HG02798 (cell line): ENCODE measurements around the gene CYP46A1.

Source experiments
- ATAC-seq: cut with Tn5 transposase; IDR thresholded peaks from one replicate; pipeline ENCODE4 v1.9.1; 2021; ENCODE audit warnings: mild to moderate bottlenecking; ENCODE audit not compliant: unreplicated experiment, poor library complexity

Gene CYP46A1

GRCh38 chr14:99686557-99687283 is 2.6 kb downstream of the CYP46A1 start:
- no peak for ATAC-seq

- no peak for ATAC-seq
These were observed 3.4 kb downstream of the CYP46A1 start for GRCh38 chr14:99687284-99688209.

GRCh38 chr14:99688210-99688581 is 4.1 kb downstream of the CYP46A1 start:
- ATAC-seq: no peak

GRCh38 chr14:99688629-99689028 is 4.5 kb downstream of the CYP46A1 start:
- ATAC-seq: no peak

GRCh38 chr14:99689266-99690236 is 5.5 kb downstream of the CYP46A1 start:
- no peak for ATAC-seq

GRCh38 chr14:99690636-99691035 is 6.5 kb downstream of the CYP46A1 start:
- no peak for ATAC-seq

DNA sequence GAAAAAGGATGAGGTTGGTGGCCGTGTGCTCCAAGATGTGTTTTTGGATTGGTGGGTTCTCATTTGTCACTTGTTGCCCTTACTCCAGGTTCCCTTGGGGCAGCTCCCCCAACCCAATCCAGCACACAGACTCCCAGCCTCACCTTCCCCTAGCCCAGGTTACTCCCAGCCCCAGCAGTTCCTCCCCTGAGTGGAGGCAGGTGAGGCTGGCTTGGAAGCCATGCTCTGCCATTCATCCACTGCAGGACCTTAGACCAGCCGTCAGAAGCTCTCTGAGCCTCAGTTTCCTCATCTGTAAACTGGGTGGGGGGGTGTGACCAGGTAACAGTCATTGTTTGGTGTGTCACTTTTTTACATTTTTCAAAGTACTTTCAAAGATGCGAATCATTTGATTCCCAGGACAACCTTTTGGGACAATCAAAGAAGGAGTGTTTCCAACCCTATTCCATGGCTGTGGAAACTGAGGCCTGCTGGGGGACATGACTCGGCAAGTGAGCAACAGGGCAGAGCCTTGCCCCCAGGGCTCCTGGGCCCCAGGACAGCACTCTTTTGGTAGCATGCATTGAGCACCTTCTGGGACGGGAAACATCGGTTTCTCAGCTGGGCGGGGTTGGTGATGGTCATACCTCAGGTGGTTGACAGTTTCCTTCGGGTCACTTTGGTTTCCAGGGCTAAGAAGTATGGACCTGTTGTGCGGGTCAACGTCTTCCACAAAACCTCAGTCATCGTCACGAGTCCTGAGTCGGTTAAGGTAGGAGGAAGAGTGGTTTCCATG is 7.2 kb downstream of the CYP46A1 start:
- ATAC-seq: no peak

DNA sequence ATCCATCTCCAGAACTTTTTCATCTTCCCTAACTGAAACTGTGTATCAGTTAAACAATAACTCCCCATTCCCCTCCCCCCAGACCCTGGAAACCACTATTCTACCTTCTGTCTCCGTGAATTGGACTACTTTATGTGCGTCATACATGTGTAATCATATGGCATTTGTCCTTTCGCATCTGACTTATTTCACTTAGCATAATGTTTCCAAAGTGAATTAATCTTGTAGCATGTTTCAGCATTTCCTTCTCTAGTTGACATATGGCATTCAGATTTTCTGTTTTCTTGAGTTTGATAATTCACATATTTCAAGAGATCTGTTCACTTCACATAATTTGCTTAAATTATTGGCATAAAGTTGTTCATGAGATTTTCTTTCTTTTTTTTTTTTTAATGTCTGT is 9.8 kb downstream of the CYP46A1 start:
- ATAC-seq: no peak

GRCh38 chr14:99696929-99697328 is 12.8 kb downstream of the CYP46A1 start:
- no peak for ATAC-seq

- no peak for ATAC-seq
These were observed 14.1 kb downstream of the CYP46A1 start for GRCh38 chr14:99698236-99698635.

GRCh38 chr14:99698642-99699041 is 14.5 kb downstream of the CYP46A1 start:
- ATAC-seq: no peak

GRCh38 chr14:99699085-99699760 is 15.1 kb downstream of the CYP46A1 start:
- no peak for ATAC-seq

DNA sequence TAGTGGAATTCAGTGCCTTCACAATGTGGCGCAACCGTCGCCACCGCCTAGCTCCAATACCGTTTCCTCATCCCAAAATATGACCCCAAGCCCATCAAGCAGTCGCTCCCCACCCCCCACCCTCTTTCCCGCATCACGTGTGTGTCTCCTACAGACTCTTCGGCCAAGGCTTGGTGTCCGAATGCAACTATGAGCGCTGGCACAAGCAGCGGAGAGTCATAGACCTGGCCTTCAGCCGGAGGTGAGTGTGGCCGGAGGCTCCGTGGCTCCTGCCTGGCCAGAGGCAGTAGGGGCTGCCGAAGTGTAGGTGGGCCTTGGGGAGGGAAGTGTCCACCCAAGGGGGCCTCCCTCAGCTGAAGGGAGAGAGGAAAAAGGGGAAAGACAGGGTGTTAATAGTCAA is 15.8 kb downstream of the CYP46A1 start:
- no peak for ATAC-seq

GRCh38 chr14:99700379-99700778 is 16.3 kb downstream of the CYP46A1 start:
- ATAC-seq: no peak

GRCh38 chr14:99701260-99701659 is 17.2 kb downstream of the CYP46A1 start:
- no peak for ATAC-seq

- ATAC-seq: no peak
These were observed 18.0 kb downstream of the CYP46A1 start for GRCh38 chr14:99702115-99702514.

- no peak for ATAC-seq
These were observed 19.3 kb downstream of the CYP46A1 start for GRCh38 chr14:99703381-99703780.

GRCh38 chr14:99704037-99704436 is 19.9 kb downstream of the CYP46A1 start:
- ATAC-seq: no peak
